OCI-LY7 (cell line): ENCODE data around the gene FAM120A. TPM values are rescaled to one million over a fixed set of nuclear protein-coding genes. Genes with fewer than 3 reads are reported as not detected.
A peak's percentile ranks its signal among the peaks of the same experiment; 100 is the strongest.

Experiments
- BruUV-seq: library from RNA; stranded (reverse); fragments of 400-500 nt; replicated peaks from 2 replicates; lab custom pipeline; 2021; lab: Mats Ljungman, UMichigan
- CTCF ChIA-PET: fragments of 300-600 bp; sonication (Branson Sonifier 250); formaldehyde crosslinking; loops from one replicate; lab custom pipeline; 2022; ENCODE audit warnings: antibody characterized with exemption; ENCODE audit not compliant: unreplicated experiment; lab: Charles Lee
- POLR2A ChIA-PET: fragments of 300-600 bp; sonication (Branson Sonifier 250); formaldehyde crosslinking; loops from one replicate; lab custom pipeline; 2022; ENCODE audit warnings: antibody characterized with exemption; lab: Charles Lee
- DNase-seq: peaks from one replicate; pipeline ENCODE4 v3.0.0-alpha.2; 2015; ENCODE audit warnings: low spot score
- H2AFZ ChIP-seq: fragments of 200-600 bp; sonication (generic), shearing (Covaris generic); 2 replicates; pipeline ENCODE4 v1.6.1; 2014; ENCODE audit warnings: mild to moderate bottlenecking, antibody characterized with exemption, low read length, moderate library complexity
- H3K27ac ChIP-seq: fragments of 200-600 bp; sonication (generic); 2 replicates; pipeline ENCODE4 v1.5.1; 2014; ENCODE audit warnings: mixed run types, low read depth, mild to moderate bottlenecking, moderate library complexity, low read length, inconsistent platforms; ENCODE audit not compliant: poor library complexity, severe bottlenecking
- H3K36me3 ChIP-seq: fragments of 200-600 bp; sonication (generic); 2 replicates; pipeline ENCODE4 v1.6.1; 2014; ENCODE audit warnings: mild to moderate bottlenecking, antibody characterized with exemption, low read length, moderate library complexity, mixed read lengths; ENCODE audit not compliant: insufficient read depth
- H3K4me1 ChIP-seq: fragments of 200-600 bp; sonication (generic); 2 replicates; pipeline ENCODE4 v1.5.1; 2014; ENCODE audit warnings: mild to moderate bottlenecking, low read length; ENCODE audit not compliant: insufficient read depth, poor library complexity, severe bottlenecking
- H3K4me2 ChIP-seq: fragments of 200-600 bp; sonication (generic); 2 replicates; pipeline ENCODE4 v1.6.1; 2014; ENCODE audit warnings: mild to moderate bottlenecking, low read length
- H3K4me3 ChIP-seq: fragments of 200-600 bp; sonication (generic); 2 replicates; pipeline ENCODE4 v1.5.1; 2014; ENCODE audit warnings: mild to moderate bottlenecking, low read depth, low read length; ENCODE audit not compliant: poor library complexity, severe bottlenecking
- H3K79me2 ChIP-seq: fragments of 200-600 bp; sonication (generic); 2 replicates; pipeline ENCODE4 v1.6.1; 2016; ENCODE audit warnings: low read depth, mild to moderate bottlenecking, low read length, moderate library complexity, mixed read lengths; ENCODE audit not compliant: insufficient read depth
- H3K9me2 ChIP-seq: fragments of 200-600 bp; sonication (generic); 2 replicates; pipeline ENCODE4 v1.6.1; 2016; ENCODE audit warnings: mild to moderate bottlenecking, low read length, mixed read lengths; ENCODE audit not compliant: insufficient read depth
- H3K9me3 ChIP-seq: fragments of 200-600 bp; sonication (generic); 2 replicates; pipeline ENCODE4 v1.6.1; 2014; ENCODE audit warnings: mild to moderate bottlenecking, mixed run types, low read length, mixed read lengths
- H4K20me1 ChIP-seq: fragments of 200-600 bp; sonication (generic); 2 replicates; pipeline ENCODE4 v1.6.1; 2014; ENCODE audit warnings: mild to moderate bottlenecking, antibody characterized with exemption, low read length, moderate library complexity, mixed read lengths; ENCODE audit not compliant: insufficient read depth
- CTCF ChIP-seq: fragments of 200-600 bp; sonication (generic); conservative IDR thresholded peaks from 2 replicates; pipeline ENCODE4 v1.5.1; 2014; ENCODE audit warnings: mild to moderate bottlenecking, antibody characterized with exemption, low read length, moderate library complexity, mixed read lengths
- EZH2phosphoT487 ChIP-seq: fragments of 200-600 bp; sonication (generic); IDR thresholded peaks from 2 replicates; pipeline ENCODE4 v1.6.1; 2018; ENCODE audit warnings: low read depth, borderline replicate concordance, mild to moderate bottlenecking, mixed run types, antibody characterized with exemption, low read length, moderate library complexity, mixed read lengths
- intact Hi-C: fragments of 100-400 bp; cut with micrococcal nuclease; formaldehyde crosslinking; loops from one replicate; pipeline ENCODE4 v1.10.0; 2022; ENCODE audit not compliant: unreplicated experiment
- total RNA-seq, 2 experiments: library from RNA; depleted of rRNA in 1 of 2; stranded (reverse); fragments of >200 nt in 1 of 2; shearing (Covaris generic) in 1 of 2; gene quantifications; 2 replicates each; pipeline ENCODE4 v1.2.3, GENCODE V29; 2014 to 2022

Gene FAM120A
- total RNA-seq, 2 experiments from 2014 or later = 81.9 to 104 TPM

GRCh38 chr9:93496285-93496684 is 44.8 kb downstream of the FAM120A start:
- BruUV-seq = no TSS peak
- DNase-seq = no peak
- ChIA-PET POLR2A (interaction anchor here (1.0 kb wide), 1 partner anchor 12 kb away, joined by 3 read pairs; no protein-coding TSS in a partner anchor), CTCF (no interaction called here)
- Histone ChIP-seq H4K20me1 (no peaks in the 10 kb centered on the region), H3K79me2 (peaks cover 5% of the 10 kb centered on the region; the same call in 1 of the 2 replicates), H3K9me2 (no peaks in the 10 kb centered on the region), H3K4me1 (peaks cover 12% of the 10 kb centered on the region), H3K9me3 (no peaks in the 10 kb centered on the region), H3K36me3 (peaks cover 86% of the 10 kb centered on the region), H3K4me2 (no peak overlapping the region), H3K4me3 (no peak overlapping the region), H3K27ac (no peak overlapping the region), H2AFZ (no peak overlapping the region)
- TF ChIP-seq EZH2phosphoT487 = no peak
- no peak for TF ChIP-seq CTCF
- intact Hi-C loops = no loop called here

GRCh38 chr9:93500571-93501298 is 49.2 kb downstream of the FAM120A start:
- Histone ChIP-seq H3K36me3 (peaks cover 96% of the 10 kb centered on the region), H4K20me1 (no peaks in the 10 kb centered on the region), H3K4me1 (peaks cover 35% of the 10 kb centered on the region), H3K4me3 (peak overlapping the region; percentile 14), H3K4me2 (peak overlapping the region; percentile 33), H2AFZ (no peak overlapping the region), H3K27ac (no peak overlapping the region), H3K9me2 (no peaks in the 10 kb centered on the region), H3K9me3 (no peaks in the 10 kb centered on the region), H3K79me2 (peaks cover 6% of the 10 kb centered on the region; the same call in 1 of the 2 replicates)
- intact Hi-C loops = no loop called here
- TF ChIP-seq EZH2phosphoT487 (no peak), CTCF (no peak)
- CTCF ChIA-PET = no interaction called here
- no TSS peak for BruUV-seq
- DNase-seq = no peak
- POLR2A ChIA-PET = no interaction called here

- ChIA-PET POLR2A (interaction anchor here (1.0 kb wide), 1 partner anchor 8 kb away, joined by 3 read pairs; no protein-coding TSS in a partner anchor), CTCF (no interaction called here)
- H3K4me3 ChIP-seq = peak overlapping the region; percentile 14
- no peak overlapping the region for H3K27ac ChIP-seq
- DNase-seq = peak; percentile 10
- H3K4me2 ChIP-seq = peak overlapping the region; percentile 33; the same call in 1 of the 2 replicates
- H2AFZ ChIP-seq = no peak overlapping the region
- H3K9me3 ChIP-seq = no peaks in the 10 kb centered on the region
- TF ChIP-seq EZH2phosphoT487 = no peak
- no peak for TF ChIP-seq CTCF
- intact Hi-C loops = no loop called here
- peaks cover 38% of the 10 kb centered on the region for H3K4me1 ChIP-seq
- H4K20me1 ChIP-seq = no peaks in the 10 kb centered on the region
- H3K79me2 ChIP-seq = peaks cover 13% of the 10 kb centered on the region; the same call in 1 of the 2 replicates
- H3K9me2 ChIP-seq = no peaks in the 10 kb centered on the region
- TSS peak; percentile 10 for BruUV-seq
- H3K36me3 ChIP-seq = peaks cover 94% of the 10 kb centered on the region
Observed at GRCh38 chr9:93501406-93501805, 49.9 kb downstream of the FAM120A start.
